Daoy (cell line): Measurements from ENCODE around the gene PLEKHA4. TPM values are rescaled to one million over a fixed set of nuclear protein-coding genes. Genes with fewer than 3 reads are reported as not detected.
"Not testable (repeated sequence)": the region's sequence is repeated elsewhere in the genome, so short reads cannot be mapped to it uniquely, and the experiment has no call there.

ENCODE experiments used
- DNase-seq: peaks from one replicate; pipeline ENCODE4 v3.0.0-alpha.2; 2015; ENCODE audit warnings: low read depth
- total RNA-seq: library from RNA; depleted of rRNA; stranded (reverse); fragments of >200 nt; shearing (Covaris generic); gene quantifications from 2 replicates; pipeline ENCODE4 v1.2.3, GENCODE V29; 2014

The PLEKHA4 gene
- total RNA-seq, 1 experiment from 2014 or later, result 4.5 TPM

DNA sequence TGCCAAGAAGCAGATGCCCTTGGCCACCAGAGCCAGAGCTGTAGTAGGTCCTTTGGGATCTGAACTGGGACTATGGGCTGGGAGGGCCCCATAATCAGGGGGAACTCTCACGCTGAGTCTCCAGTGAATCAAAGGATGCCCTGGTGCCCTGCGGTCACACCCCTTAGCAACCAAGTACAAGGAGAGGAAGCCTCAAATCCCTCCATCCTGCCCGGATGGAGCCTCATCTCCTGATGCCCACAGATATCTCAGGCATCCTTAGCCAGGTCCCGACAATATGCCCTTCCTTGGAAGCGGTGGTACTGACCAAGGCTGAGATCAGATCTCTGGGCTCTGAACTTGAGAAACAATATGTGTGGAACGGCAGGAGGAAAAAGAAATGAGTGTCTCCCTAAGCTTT lies 1.7 kb downstream of the PLEKHA4 start:
- DNase-seq, result no peak

DNA sequence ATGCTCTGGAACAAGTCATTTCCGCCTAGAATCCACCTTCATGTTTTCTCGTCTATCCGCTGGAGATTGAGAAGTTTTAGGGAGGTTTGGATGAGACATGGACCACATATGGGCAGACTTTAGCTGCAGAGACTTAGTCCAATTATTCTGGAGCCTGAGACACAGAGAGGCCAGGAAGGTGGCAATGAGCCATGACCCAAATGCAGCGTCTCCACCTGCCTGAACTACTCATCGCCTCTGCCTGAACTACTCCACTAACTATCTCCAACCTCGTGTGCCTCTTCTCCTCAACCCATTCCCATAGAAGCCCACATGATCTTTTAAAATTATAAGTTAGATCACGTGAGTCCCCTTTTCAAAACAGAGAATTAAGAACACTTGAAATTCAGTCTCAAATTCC lies 5.6 kb downstream of the PLEKHA4 start:
- no peak for DNase-seq

DNA sequence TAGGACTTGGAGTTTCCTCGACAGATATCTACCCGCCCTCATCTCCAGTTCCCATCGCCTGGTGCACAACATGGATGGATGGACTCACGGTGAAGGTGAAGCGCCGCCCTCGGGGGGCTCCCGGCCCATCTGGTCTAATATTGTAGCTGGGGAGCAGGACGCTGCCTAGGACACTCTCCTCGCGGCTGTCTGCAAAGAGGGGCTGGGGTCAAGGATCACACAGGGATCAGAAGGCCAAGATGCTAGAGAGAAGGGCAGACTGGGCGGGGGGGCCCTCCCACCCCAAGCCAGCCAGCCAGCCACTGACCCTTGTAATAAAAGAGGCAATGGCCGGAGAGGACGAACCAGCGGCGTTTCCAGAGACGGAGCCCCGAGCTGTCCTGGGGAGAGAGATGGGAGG lies 7.1 kb downstream of the PLEKHA4 start:
- DNase-seq, result no peak

- DNase-seq, result no peak
These were observed 8.5 kb downstream of the PLEKHA4 start for GRCh38 chr19:48859711-48860572.

- no peak for DNase-seq
These were observed 9.3 kb downstream of the PLEKHA4 start for GRCh38 chr19:48858984-48859710.

- no peak for DNase-seq
These were observed 11.5 kb downstream of the PLEKHA4 start for GRCh38 chr19:48856921-48857320.

GRCh38 chr19:48854103-48854502 lies 14.3 kb downstream of the PLEKHA4 start:
- DNase-seq, result no peak

GRCh38 chr19:48853483-48853882 lies 14.9 kb downstream of the PLEKHA4 start:
- no peak for DNase-seq

DNA sequence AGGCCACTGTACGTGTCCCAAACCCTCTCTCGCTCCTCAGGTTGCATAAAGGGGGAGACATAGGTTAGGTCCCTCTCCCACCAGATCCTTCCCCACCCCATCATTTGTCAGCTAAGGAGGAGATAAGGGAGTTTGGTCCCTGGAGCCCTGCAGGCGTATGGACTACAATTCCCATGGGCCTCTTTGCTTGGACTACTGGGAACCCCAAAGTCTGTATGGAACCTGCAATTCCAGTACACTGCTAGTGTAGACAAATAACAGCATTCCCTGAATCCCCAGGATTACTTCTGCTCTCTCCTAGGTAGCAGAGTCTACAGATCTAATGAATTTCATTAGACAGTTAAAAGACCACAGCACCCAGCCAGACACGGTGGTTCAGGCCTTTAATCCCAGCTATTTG lies 16.1 kb downstream of the PLEKHA4 start:
- DNase-seq, result no peak

DNA sequence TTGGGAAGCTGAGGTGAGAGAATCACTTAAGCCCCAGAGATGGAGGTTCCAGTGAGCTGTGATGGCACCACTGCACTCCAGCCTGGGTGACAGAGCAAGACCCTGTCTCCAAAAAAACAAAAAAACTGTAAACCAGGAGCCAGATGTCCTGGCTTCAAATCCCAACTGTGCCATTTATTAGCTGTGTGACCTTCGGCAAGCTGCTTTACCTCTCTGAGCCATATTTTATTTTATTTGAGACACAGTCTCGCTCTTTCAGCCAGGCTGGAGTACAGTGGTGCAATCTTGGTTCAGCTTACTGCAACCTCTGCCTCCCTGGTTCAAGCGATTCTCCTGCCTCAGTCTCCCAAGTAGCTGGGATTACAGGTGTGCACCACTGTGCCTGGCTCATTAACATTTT lies 21.8 kb downstream of the PLEKHA4 start:
- not testable (repeated sequence) for DNase-seq

- DNase-seq, result no peak
These were observed 23.0 kb downstream of the PLEKHA4 start for GRCh38 chr19:48845384-48845783.

DNA sequence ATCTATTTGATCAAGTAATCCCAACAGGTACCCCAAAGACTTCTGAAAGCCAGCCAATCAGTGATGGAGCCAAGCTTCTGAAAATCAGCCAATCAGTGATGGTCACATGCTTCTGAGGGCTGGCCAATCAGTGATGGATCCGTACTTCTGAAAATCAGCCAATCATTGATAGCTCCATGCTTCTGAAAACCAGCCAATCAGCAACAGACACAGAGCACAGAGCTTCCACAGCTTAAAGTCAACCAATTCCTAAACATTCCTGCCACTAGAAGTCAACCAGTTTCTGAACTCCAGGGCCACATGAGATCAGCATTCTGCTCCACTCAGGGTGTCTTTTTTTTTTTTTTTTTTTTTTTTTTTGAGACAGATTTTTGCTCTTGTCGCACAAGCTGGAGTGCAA lies 23.9 kb downstream of the PLEKHA4 start:
- no peak for DNase-seq

- peak; percentile 30 for DNase-seq
These were observed 25.6 kb downstream of the PLEKHA4 start for GRCh38 chr19:48842789-48843162.

- DNase-seq, result no peak
These were observed 26.8 kb downstream of the PLEKHA4 start for GRCh38 chr19:48841571-48841970.

DNA sequence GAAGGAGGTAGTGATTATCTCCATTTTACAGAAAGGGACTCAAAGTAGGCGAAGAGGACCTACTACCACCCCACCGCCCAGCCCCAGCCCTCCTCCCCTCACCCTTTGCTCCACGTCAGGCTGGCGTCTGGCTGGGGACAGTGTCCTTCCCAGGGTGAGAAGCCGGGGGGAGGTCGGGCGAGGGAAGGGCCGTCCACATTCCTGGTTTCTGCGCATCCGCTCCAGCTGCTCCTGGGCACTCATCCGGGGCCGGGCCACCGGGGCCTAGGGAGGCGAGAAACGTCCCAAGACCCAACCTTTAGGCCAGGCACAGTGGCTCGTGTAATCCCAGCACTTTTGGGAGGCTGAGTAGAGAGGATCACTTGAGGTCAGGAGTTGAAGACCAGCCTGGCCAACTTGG lies 27.4 kb downstream of the PLEKHA4 start:
- no peak for DNase-seq

DNA sequence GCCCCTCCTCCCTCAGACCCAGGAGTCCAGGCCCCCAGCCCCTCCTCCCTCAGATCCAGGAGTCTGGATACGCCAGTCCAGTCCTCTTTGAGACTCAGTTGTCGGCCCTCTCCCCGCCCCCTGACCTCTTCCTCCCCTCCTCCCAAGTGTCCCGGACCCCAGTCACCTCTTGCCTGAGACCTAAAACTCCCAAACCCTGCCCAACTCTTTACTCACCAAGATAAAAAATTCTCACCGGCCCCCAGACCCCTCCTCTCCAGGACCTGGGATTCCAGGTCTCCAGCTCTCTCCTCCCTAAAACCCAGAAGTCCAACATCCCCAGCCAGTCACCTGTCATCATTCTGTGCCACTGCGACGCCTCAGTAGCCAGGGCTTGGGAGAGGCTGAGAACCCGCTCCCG lies 30.7 kb downstream of the PLEKHA4 start:
- no peak for DNase-seq

DNA sequence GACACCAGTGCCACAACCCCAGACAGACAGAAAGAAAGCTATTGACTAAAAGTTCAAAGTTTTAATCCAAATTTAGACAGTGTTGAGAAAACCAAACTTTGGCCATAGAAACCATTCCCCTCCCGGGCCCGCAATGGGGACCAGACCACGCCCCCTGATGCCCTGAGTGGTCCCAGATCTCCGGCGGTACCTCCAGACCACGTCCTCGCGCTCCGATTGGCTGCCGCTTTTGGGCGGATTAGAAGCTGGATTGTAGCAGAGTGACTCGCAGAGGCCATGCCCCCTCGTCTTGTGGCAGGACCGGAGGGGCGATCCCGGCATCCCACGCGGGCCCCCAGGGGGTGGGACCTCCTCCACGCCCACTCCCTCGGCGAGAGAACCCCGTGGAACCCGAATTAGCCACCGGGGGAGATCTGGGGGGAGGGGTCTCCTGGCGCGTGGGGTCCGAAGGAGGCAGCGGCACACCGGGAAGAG lies 31.3 kb downstream of the PLEKHA4 start:
- peak; percentile 89 for DNase-seq

DNA sequence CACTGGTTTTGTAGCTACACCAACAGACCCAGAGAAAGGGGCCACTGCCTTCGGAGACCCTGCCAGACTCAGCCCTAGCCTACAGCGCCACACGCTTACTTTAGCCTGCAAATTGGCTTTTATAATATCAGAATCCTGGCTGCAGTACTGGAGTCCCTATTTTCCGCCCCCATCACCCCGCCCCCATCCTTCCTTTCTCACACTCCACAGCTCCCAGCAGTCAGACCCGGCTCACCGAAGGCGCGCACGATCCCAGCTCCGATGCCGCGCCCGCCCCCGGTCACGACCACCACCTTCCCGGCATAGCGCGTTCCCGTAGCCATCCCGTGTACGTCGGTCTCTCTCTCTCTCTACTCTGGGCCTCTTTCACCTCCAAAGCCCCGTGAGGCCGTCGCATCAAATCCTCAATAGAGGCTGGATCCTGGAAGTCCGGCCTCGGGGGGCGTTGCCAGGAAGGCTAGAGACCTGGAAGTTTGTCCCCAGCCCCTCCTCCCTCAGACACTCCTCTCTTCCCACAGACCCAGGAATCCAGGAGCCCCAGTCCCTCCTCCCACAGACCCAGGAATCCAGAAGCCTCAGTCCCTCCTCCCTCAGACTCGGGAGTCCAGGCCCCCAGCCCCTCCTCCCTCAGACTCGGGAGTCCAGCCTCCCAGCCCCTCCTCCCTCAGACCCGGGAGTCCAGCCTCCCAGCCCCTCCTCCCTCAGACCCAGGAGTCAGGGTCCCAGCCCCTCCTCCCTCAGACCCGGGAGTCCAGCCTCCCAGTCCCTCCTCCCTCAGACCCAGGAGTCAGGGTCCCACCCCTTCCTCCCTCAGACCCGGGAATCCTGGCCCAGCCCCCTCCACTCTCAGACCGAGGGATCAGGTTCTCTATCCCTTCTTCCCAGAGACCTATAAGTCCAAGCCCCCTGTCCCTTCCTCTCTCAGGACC lies 32.1 kb downstream of the PLEKHA4 start, which contains the start of gene HSD17B14:
HSD17B14 (minus strand) TSS at position 403 of the 929 bp plus-strand sequence; CDS start at position 323, 80 bp downstream.
- DNase-seq, result no peak

GRCh38 chr19:48835734-48836088 lies 32.7 kb downstream of the PLEKHA4 start:
- peak; percentile 91 for DNase-seq

- DNase-seq, result no peak
These were observed 34.4 kb downstream of the PLEKHA4 start for GRCh38 chr19:48833977-48834376.

DNA sequence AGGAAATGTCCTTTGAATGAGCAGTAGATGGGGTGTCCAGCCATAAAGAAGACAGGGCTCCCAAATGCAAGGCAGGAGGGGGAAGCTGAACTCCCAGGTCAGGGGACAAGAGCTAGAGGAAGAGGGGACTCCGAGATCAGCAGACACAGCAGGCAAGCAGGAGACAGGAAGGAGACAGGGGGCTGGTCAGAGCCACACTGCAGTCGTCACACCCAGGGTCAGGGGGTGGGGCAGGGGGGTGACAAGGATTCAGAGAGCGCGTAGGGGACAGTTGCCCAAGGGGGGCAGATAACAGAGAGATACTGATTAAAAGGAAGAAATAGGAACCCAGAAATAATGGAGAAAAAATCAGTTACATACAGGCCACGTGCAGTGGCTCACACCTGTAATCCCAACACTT lies 35.4 kb downstream of the PLEKHA4 start:
- DNase-seq, result no peak

GRCh38 chr19:48830965-48831364 lies 37.5 kb downstream of the PLEKHA4 start:
- DNase-seq, result no peak
